Fibroblast of lung (primary cell): ENCODE results near the gene UQCR11.

Experiments
- CTCF ChIP-seq, 2 donors: IDR thresholded peaks in 1 of 2; conservative IDR thresholded peaks in 1 of 2; 1 replicate in 1 of 2; 2 replicates in 1 of 2; pipeline ENCODE4 v1.5.1; 2011 to 2012; ENCODE audit warnings: low read length in 2 of 2, control low read depth in 1 of 2, inconsistent platforms in 1 of 2, low read depth in 1 of 2, mild to moderate bottlenecking in 1 of 2
- EZH2 ChIP-seq: IDR thresholded peaks from 2 replicates; pipeline ENCODE4 v1.5.1; 2012; ENCODE audit warnings: low read length, control low read depth, mild to moderate bottlenecking; ENCODE audit errors: missing control alignments

GRCh38 chr19:1549332-1549945, 55.8 kb downstream of the UQCR11 start:
- TF ChIP-seq CTCF (conservative IDR thresholded peaks at IDR 0.05 in 1 of 2, IDR thresholded peaks at IDR 0.05 in 1 of 2; ENCODE audit: low read depth in 1 of 2, low read length in 2 of 2): no peak
- TF ChIP-seq EZH2: no peak
